Measurements from ENCODE around the gene TSSK6.
A peak's percentile ranks its signal among the peaks of the same experiment; 100 is the strongest.

The TSSK6 gene

DNA sequence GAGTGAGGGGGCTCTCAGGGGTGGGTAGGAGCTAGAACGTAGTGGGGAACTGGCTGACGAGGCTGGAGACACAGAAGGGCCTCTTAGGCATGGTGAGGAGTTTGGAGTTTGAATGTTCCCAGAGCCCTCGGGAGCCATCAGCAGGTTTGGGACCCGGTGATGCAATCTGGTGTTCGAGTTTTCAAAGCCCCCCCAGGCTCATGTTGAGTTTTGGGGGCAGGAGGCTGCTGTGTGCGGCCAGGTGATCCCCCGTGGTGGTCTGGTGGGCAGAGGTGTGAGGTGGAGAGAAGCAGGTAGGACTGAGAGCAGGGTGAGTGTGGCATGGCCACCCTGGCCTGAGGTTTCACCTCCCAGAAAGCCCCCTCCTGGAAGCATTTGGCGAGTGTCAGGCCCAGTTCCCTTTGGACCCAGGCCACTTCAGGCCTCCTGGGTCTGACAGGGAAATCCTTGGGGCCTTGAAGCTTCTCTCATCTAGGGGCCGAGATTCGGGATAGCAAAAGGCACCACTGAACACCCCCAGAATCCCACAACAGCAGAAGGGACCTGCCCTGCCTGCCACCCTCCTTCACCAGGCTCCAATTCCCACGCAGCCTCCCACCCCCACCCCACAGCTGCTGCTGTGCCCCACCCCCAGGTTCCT lies 14.6 kb upstream of the TSSK6 start:
- no peak for DNase-seq

- DNase-seq, result no peak
Observed at GRCh38 chr19:19528721-19529490, 13.6 kb upstream of the TSSK6 start, which contains the start of gene YJEFN3. YJEFN3 (plus strand) TSS chr19:19528911; CDS start chr19:19528933, 22 bp downstream.

- no peak for DNase-seq
Observed at GRCh38 chr19:19527674-19528625, 12.6 kb upstream of the TSSK6 start.

DNA sequence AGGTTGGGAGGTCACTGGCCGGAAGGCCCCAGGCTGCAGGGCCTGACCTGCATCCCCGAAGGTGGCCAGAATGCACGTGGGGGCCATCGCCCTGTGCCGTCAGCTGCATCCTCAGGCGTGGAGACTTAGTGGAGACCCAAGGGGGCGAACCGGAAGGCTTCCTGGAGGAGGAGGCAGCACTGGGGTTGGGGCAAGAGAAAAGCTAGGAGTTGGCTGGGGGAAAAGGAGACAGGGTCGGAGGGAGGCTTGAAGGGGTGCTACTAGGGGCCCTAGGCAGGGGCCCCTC lies 12.0 kb upstream of the TSSK6 start:
- DNase-seq, result no peak

GRCh38 chr19:19526581-19527370 lies 11.4 kb upstream of the TSSK6 start:
- no peak for DNase-seq

GRCh38 chr19:19525611-19526380 lies 10.4 kb upstream of the TSSK6 start:
- DNase-seq, result no peak

- no peak for DNase-seq
Observed at GRCh38 chr19:19524053-19524452, 8.7 kb upstream of the TSSK6 start.

- DNase-seq, result no peak
Observed at GRCh38 chr19:19523177-19523576, 7.8 kb upstream of the TSSK6 start.

DNA sequence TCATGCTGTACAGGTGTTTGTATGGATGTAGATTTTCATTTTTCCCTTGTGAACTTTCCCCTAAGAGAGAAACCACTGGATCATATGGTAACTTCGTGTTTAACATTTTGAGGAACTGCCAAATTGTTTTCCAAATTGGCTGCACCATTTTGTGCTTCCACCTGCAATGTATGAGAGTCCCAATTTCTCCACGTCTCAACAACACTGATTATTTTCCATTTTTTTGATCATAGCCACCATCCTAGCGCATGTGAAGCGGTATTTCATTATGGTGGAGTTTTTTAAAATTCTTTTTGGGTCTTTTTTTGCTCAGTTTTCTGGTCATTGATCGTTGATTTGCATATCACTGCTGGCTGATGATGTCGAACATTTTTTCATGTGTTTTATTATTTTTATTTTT lies 5.6 kb upstream of the TSSK6 start:
- no peak for DNase-seq

- no peak for DNase-seq
Observed at GRCh38 chr19:19517235-19517619, 1.9 kb upstream of the TSSK6 start.

DNA sequence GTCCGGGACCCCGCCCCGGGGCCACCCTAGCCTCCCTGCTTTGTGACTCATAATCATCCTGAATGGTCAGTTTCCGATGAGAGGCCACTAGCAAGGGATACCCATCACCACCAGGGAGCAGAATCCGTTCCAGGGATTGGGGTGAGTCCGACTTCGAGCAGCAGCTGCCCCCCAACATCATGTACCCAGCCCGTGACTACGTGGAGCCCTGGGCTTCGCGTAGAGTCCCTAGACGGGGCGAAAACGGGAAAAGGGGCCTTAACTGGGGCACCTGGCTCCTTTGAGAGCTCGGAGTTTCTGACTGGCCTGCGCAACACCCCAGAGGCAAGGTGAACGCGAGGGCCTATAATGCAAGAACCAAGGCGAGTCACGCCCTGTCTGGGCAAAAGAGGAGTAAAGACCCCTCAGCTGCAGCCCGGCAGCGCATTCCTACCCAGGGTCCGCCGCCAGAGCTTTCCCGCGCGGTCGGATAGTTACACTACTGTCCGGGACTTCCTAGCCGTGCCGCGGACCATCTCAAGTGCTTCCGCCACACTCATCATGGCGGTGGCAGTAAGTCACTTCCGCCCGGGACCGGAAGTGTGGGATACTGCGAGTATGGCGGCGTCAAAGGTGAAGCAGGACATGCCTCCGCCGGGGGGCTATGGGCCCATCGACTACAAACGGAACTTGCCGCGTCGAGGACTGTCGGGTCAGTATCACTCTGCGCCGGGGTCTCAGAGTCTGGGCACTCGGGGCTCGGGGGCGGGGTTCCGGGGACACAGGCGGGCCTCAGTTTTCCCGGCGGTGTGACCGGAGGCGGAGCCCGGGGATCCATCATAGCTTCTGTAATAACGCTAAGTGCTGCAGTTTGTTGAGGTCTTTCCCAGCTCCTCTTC lies 533 bp upstream of the TSSK6 start, which contains the start of gene NDUFA13:
TSS of gene NDUFA13 (plus strand) at position 584 of the 878 bp plus-strand sequence. CDS start at position 598, 14 bp downstream.
- DNase-seq, result peak; percentile 84

DNA sequence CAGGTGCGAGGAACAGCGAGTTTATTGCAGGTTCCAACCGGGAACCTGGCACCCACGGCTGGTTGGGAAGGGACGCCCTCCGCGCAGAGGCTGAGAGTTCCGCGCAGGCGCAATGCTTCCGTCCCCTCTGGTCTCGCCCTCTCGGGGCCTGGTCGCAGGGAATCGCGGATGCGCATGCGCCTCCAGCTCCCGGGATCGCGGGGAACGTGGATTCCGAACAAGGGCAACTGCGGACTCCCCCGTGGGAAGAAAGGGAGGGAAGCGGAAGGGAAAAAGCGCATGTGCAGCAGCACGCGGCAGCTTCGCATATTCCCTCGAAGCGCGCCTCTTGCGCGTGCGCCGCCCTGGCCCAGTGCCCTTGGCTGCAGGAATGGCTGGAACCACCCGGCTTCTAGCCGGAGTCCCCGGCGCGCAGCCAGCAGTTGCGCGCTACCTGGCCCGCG lies 1.1 kb downstream of the TSSK6 start:
- DNase-seq, result no peak

DNA sequence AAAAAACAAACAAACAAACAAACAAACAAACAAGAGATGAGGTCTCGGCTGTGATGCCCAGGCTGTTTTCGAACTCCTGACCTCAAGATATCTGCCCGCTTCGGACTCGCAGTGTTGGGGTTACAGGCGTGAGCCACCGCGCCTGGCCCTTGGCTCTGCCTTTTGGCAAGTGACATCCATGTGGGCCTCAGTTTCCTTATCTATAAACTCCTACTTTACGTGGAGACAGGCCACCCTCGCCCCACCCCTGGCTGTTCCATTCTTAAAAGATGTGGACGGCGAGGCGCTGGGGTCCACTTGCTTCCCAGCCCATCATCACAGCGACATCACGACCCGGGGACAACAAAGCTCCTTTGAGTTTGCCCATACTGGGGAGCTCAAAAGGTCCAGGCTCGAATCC lies 1.7 kb downstream of the TSSK6 start:
- no peak for DNase-seq

DNA sequence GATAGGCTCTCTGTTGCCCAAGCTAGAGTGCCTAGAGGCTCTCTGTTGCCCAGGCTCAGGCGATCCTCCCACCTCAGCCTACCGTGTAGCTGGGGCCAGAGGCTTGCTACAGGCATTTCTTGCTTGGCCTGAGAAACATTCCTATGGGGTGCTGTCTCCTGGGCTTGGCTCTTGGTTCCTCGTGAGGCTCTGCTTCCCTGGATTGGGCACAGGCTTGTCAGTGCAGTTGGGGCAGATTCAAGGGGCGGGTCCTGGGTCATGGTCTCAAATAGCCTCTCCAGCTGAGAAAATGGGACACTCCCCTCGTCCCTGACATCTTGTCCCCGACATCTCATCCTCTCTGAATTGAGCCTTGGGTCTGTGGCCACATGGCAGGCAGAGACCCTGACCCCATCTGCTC lies 4.9 kb downstream of the TSSK6 start:
- peak; percentile 20 for DNase-seq

- no peak for DNase-seq
Observed at GRCh38 chr19:19508217-19508616, 7.1 kb downstream of the TSSK6 start.

DNA sequence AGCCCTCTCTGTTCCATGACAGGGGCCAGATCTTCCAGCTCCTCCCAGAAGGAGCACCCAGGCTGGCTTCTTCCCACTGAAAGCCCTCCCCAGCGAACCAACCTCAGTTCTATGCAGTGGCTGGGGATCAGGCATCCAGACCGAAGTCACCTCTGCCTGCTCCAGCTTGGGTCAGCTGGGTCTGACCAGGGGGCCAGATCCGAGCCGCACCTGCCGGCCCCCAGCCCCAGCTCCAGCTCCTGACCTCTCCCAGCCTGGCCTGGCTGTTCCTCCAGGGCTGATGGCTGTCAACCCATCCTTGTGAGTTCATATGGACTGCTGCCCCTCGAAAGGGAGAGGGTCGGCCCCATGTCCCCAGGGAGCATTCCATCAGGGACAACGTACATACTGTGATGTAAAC lies 8.0 kb downstream of the TSSK6 start:
- no peak for DNase-seq

GRCh38 chr19:19506592-19506991 lies 8.8 kb downstream of the TSSK6 start:
- DNase-seq, result no peak

- no peak for DNase-seq
Observed at GRCh38 chr19:19505669-19506326, 9.6 kb downstream of the TSSK6 start.

DNA sequence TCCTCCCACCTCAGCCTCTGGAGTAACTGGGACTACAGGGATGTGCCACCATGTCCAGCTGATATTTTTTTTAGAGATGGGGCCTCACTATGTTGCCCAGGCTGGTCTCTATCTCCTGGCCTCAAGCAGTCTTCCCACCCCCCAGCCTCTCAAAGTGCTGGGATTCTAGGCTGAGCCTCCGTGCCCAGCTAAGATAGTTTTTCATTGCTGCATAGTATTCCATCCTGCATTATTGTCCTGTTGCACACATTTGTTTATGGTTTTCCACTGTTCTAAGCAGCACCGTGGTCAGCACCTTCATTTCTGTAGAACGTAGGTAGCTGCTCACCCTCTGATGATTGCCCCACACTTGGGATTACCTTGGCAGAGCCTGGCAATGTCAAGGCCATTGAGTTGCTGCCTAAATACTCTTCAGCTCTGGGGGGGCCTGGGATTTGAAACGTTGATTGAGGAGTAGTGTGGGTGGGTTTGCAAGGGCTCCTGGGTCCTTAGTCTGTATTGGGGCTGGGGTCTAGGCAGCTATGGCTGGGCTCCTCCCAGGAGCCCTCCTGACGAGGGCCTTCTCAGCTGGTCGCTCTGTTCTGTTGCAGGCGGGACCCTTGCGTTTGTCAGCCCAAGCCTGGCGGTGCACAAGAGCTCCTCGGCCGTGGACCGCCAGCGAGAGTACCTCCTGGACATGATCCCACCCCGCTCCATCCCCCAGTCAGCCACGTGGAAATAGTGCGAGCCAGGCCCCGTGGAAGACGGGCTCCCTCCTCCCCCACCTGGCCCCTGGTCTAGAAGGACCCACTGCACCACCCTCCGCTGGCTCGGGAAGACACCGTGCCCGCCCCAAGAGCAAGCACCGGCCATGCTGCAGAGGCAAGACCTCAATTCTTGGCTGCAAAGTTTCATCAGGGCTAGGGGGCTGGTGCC lies 10.3 kb downstream of the TSSK6 start:
- DNase-seq, result no peak

All from NCI-H226 (cell line).